ENCODE data around the gene ZAP70. TPM values are rescaled to one million over a fixed set of nuclear protein-coding genes. Genes with fewer than 3 reads are reported as not detected.

Gene ZAP70
- total RNA-seq, 4 donors from 2014 or later, result 2.3 to 3.3 (median 3.1) TPM

- no peak for TF ChIP-seq CTCF (IDR thresholded peaks at IDR 0.05; ENCODE audit: low read depth)
These were observed 22.2 kb upstream of the ZAP70 start for GRCh38 chr2:97691166-97691565.

DNA sequence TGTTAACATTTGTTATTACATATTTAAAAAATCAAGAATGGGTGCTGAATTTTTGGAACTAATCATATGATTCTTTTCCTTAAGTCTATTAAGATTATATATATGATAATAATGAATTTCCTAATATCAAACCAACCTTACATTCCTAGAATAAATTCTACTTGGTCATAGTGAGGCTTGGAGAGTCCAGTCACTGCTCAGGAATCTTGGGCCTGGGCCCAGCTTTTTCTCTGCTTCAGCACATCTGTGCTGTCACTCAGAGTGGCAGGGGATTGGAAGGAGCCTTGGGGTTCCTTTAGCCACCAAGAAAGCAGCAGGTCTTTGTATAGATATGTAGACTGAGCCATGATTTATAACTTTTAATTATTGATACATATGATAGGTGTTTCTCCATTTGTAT is 19.9 kb upstream of the ZAP70 start:
- no peak for TF ChIP-seq CTCF (IDR thresholded peaks at IDR 0.05; ENCODE audit: low read depth)

- TF ChIP-seq CTCF (IDR thresholded peaks at IDR 0.05; ENCODE audit: low read depth), result no peak
These were observed 17.6 kb upstream of the ZAP70 start for GRCh38 chr2:97695744-97696143.

- no peak for TF ChIP-seq CTCF (IDR thresholded peaks at IDR 0.05; ENCODE audit: low read depth)
These were observed 15.8 kb upstream of the ZAP70 start for GRCh38 chr2:97697252-97698235.

DNA sequence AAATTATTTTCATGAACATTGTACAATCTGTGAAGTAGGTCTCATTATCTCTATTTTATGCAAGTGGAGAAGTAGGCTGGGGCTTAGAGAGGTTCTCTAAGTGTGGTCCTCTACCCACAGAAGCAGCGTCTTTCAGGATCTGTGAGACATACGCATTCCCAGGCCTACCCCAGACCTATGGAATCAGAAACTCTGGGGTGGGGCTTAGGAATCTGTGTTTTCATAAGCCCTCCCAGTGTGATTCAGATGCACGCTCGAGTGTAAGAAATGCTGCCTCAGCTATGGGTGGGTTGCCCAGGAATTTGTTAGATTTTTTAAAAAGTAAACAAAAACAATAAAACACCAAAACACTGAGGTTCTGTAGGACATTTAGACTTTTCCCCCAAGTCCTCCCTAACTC is 14.8 kb upstream of the ZAP70 start:
- TF ChIP-seq CTCF (IDR thresholded peaks at IDR 0.05; ENCODE audit: low read depth), result no peak

DNA sequence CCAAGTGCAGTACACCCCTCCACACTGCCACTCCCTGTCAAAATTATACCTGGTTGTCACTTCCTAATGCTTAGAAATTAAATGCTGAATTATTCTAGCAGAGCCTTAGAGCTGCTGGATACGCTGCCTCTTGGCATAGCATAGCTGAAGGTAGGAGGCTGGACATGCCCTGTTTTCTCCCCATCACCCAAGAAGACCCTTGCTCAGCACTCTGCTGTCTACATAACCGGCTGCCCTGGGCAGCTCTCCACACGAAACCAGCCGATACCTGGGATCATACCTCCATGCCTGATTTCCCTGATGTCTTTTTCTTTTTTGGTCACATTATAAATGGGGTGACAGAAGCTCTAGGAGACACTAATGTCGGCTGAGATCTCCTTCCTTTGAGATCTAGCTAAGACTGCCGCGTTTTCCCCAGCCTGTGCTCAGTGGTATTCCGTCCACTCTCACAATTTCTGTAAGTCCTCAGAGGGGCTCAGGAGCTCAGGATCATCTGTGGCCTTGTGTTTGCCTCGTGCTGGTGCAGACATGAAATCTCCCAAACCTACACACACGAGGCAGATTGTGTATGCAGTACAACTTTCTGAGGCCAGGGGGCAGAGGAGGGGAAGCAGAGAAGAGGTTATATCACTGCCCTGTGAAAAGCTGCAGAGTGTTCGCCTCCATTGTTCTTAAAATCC is 13.5 kb upstream of the ZAP70 start:
- TF ChIP-seq CTCF (IDR thresholded peaks at IDR 0.05; ENCODE audit: low read depth), result no peak

DNA sequence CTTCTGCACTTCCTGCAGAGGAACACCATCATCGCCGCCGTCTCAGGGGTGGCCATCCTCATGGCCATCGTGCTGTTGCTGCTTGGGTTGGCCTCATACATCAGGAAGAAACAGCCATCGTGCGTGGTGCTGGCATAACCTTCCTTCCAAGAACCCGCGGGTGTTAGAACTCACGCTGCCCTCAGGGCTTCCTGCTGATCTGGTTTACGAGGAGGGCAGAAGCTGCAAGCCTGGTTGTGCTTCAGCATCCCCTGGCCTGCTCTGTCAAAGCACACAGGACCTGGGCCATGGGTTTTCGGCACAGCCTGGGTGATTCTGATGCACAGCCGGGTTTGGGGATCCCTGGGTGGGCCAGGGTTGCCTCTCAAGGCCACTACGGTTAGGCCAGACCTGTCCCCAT is 12.2 kb upstream of the ZAP70 start:
- TF ChIP-seq CTCF (IDR thresholded peaks at IDR 0.05; ENCODE audit: low read depth), result no peak

Measured in subcutaneous adipose tissue (tissue), 4 donors.